HG03439 (cell line): Measurements from ENCODE around the gene TMIGD1.

Experiments
- ATAC-seq: cut with Tn5 transposase; IDR thresholded peaks from one replicate; pipeline ENCODE4 v1.9.1; 2021; ENCODE audit warnings: mild to moderate bottlenecking, moderate library complexity; ENCODE audit not compliant: unreplicated experiment

The TMIGD1 gene

GRCh38 chr17:30336369-30337171, 2.7 kb upstream of the TMIGD1 start:
- ATAC-seq, result no peak

GRCh38 chr17:30334421-30334820, 564 bp upstream of the TMIGD1 start:
- ATAC-seq, result no peak

GRCh38 chr17:30332057-30332542, 1.8 kb downstream of the TMIGD1 start:
- ATAC-seq, result peak; percentile 38

GRCh38 chr17:30326809-30327208, 7.0 kb downstream of the TMIGD1 start:
- no peak for ATAC-seq

- ATAC-seq, result no peak
Observed at GRCh38 chr17:30324723-30325122, 9.1 kb downstream of the TMIGD1 start.

- no peak for ATAC-seq
Observed at GRCh38 chr17:30323895-30324319, 9.9 kb downstream of the TMIGD1 start.

GRCh38 chr17:30323262-30323894, 10.5 kb downstream of the TMIGD1 start:
- no peak for ATAC-seq

- no peak for ATAC-seq
Observed at GRCh38 chr17:30321314-30321713, 12.5 kb downstream of the TMIGD1 start.

GRCh38 chr17:30318155-30318554, 15.7 kb downstream of the TMIGD1 start:
- ATAC-seq, result no peak

GRCh38 chr17:30316736-30317135, 17.1 kb downstream of the TMIGD1 start:
- ATAC-seq, result no peak

GRCh38 chr17:30315106-30315505, 18.8 kb downstream of the TMIGD1 start:
- no peak for ATAC-seq

- ATAC-seq, result no peak
Observed at GRCh38 chr17:30314474-30314873, 19.4 kb downstream of the TMIGD1 start.

- ATAC-seq, result no peak
Observed at GRCh38 chr17:30312226-30312625, 21.6 kb downstream of the TMIGD1 start.

GRCh38 chr17:30310562-30310961, 23.3 kb downstream of the TMIGD1 start:
- ATAC-seq, result no peak

- no peak for ATAC-seq
Observed at GRCh38 chr17:30309591-30309990, 24.3 kb downstream of the TMIGD1 start.

- ATAC-seq, result no peak
Observed at GRCh38 chr17:30308406-30308805, 25.5 kb downstream of the TMIGD1 start.

- ATAC-seq, result no peak
Observed at GRCh38 chr17:30304778-30305177, 29.1 kb downstream of the TMIGD1 start.

GRCh38 chr17:30302241-30302640, 31.6 kb downstream of the TMIGD1 start:
- ATAC-seq, result no peak

- ATAC-seq, result no peak
Observed at GRCh38 chr17:30300818-30301217, 33.0 kb downstream of the TMIGD1 start.

GRCh38 chr17:30299000-30299399, 34.9 kb downstream of the TMIGD1 start:
- no peak for ATAC-seq

GRCh38 chr17:30297715-30298114, 36.1 kb downstream of the TMIGD1 start:
- no peak for ATAC-seq

- ATAC-seq, result no peak
Observed at GRCh38 chr17:30296499-30297080, 37.3 kb downstream of the TMIGD1 start.
